ENCODE measurements around the gene APMAP. TPM values are rescaled to one million over a fixed set of nuclear protein-coding genes. Genes with fewer than 3 reads are reported as not detected.
A peak's percentile ranks its signal among the peaks of the same experiment; 100 is the strongest.

The APMAP gene
- total RNA-seq, 4 donors from 2014 or later = 45.3 to 83.1 (median 54.1) TPM

- no peak overlapping the region for H3K4me3 ChIP-seq
- TF ChIP-seq POLR2A (IDR thresholded peaks at IDR 0.05) (no peak), EP300 (IDR thresholded peaks at IDR 0.05) (no peak)
- TF ChIP-seq, protein P1, sequence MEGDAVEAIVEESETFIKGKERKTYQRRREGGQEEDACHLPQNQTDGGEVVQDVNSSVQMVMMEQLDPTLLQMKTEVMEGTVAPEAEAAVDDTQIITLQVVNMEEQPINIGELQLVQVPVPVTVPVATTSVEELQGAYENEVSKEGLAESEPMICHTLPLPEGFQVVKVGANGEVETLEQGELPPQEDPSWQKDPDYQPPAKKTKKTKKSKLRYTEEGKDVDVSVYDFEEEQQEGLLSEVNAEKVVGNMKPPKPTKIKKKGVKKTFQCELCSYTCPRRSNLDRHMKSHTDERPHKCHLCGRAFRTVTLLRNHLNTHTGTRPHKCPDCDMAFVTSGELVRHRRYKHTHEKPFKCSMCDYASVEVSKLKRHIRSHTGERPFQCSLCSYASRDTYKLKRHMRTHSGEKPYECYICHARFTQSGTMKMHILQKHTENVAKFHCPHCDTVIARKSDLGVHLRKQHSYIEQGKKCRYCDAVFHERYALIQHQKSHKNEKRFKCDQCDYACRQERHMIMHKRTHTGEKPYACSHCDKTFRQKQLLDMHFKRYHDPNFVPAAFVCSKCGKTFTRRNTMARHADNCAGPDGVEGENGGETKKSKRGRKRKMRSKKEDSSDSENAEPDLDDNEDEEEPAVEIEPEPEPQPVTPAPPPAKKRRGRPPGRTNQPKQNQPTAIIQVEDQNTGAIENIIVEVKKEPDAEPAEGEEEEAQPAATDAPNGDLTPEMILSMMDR (IDR thresholded peaks at IDR 0.05) = peak in 1 of 5 experiments; percentile 19
- H3K36me3 ChIP-seq = peaks cover 0 to 90% (median 28%) of the 10 kb centered on the region in 3 donors
- no peak overlapping the region for H3K27ac ChIP-seq
- H3K9me3 ChIP-seq = peaks cover 0 to 6% (median 0%) of the 10 kb centered on the region in 4 donors
- no peak for DNase-seq (ENCODE audit: low spot score in 2 of 2)
- no peaks in the 10 kb centered on the region for H3K27me3 ChIP-seq
- WGBS, 2 donors = 69 to 84% methylated on average over 8 of the region's 8 CpGs
- peaks cover 0 to 2% (median 0%) of the 10 kb centered on the region in 4 donors for H3K4me1 ChIP-seq
These were observed 21.8 kb downstream of the APMAP start for GRCh38 chr20:24970754-24971153.

GRCh38 chr20:24970030-24970553 lies 22.5 kb downstream of the APMAP start:
- H3K4me1 ChIP-seq = peaks cover 0 to 2% (median 0%) of the 10 kb centered on the region in 4 donors
- TF ChIP-seq EP300 (IDR thresholded peaks at IDR 0.05) (no peak), POLR2A (IDR thresholded peaks at IDR 0.05) (no peak)
- TF ChIP-seq, protein P1 (IDR thresholded peaks at IDR 0.05) = no peak
- H3K9me3 ChIP-seq = peaks cover 0 to under 1% (median 0%) of the 10 kb centered on the region in 4 donors
- H3K27me3 ChIP-seq = no peaks in the 10 kb centered on the region
- H3K27ac ChIP-seq = no peak overlapping the region
- no peak overlapping the region for H3K4me3 ChIP-seq
- WGBS, 2 donors = 85 to 91% methylated on average over 5 of the region's 5 CpGs
- DNase-seq (ENCODE audit: low spot score in 2 of 2) = no peak
- peaks cover 0 to 90% (median 28%) of the 10 kb centered on the region in 3 donors for H3K36me3 ChIP-seq

GRCh38 chr20:24969186-24970029 lies 23.1 kb downstream of the APMAP start:
- Histone ChIP-seq H3K36me3 (peaks cover 0 to 94% (median 28%) of the 10 kb centered on the region in 3 donors), H3K9me3 (no peaks in the 10 kb centered on the region), H3K4me1 (peaks cover 0 to 2% (median 0%) of the 10 kb centered on the region in 4 donors), H3K4me3 (no peak overlapping the region), H3K27me3 (no peaks in the 10 kb centered on the region), H3K27ac (no peak overlapping the region)
- TF ChIP-seq EP300 (IDR thresholded peaks at IDR 0.05) = no peak
- TF ChIP-seq, protein P1 (IDR thresholded peaks at IDR 0.05) = no peak
- no peak for TF ChIP-seq POLR2A (IDR thresholded peaks at IDR 0.05)
- whole genome bisulfite sequencing, 2 donors = 90 to 94% methylated on average over 19 of the region's 19 CpGs
- DNase-seq (ENCODE audit: low spot score in 2 of 2) = no peak

GRCh38 chr20:24968278-24968800 lies 24.2 kb downstream of the APMAP start:
- H3K9me3 ChIP-seq = no peaks in the 10 kb centered on the region
- H3K27me3 ChIP-seq = no peaks in the 10 kb centered on the region
- H3K4me3 ChIP-seq = no peak overlapping the region
- H3K27ac ChIP-seq = no peak overlapping the region
- WGBS, 2 donors = 88 to 91% methylated on average over 5 of the region's 5 CpGs
- peaks cover 0 to 98% (median 37%) of the 10 kb centered on the region in 3 donors for H3K36me3 ChIP-seq
- TF ChIP-seq POLR2A (IDR thresholded peaks at IDR 0.05) (no peak), EP300 (IDR thresholded peaks at IDR 0.05) (no peak)
- TF ChIP-seq, protein P1 (IDR thresholded peaks at IDR 0.05) = no peak
- DNase-seq (ENCODE audit: low spot score in 2 of 2) = no peak
- H3K4me1 ChIP-seq = peaks cover 0 to 2% (median 0%) of the 10 kb centered on the region in 4 donors

All from tibial nerve (tissue), 4 donors.